Occipital lobe (tissue), 3 donors: ENCODE measurements around the gene KCTD16. TPM values are rescaled to one million over a fixed set of nuclear protein-coding genes. Genes with fewer than 3 reads are reported as not detected.

Experiments used
- DNase-seq: peaks from one replicate; lab custom pipeline; 2025; lab: John Stamatoyannopoulos, UW
- small RNA-seq: library from RNA; depleted of rRNA; stranded (forward); fragments of <200 nt; gene quantifications from one replicate; pipeline ENCODE3, GENCODE V24; 2014
- total RNA-seq: library from RNA; depleted of rRNA; stranded (reverse); fragments of >200 nt; gene quantifications from one replicate; pipeline ENCODE4 v1.2.3, GENCODE V29; 2014

KCTD16 gene
- total RNA-seq, 1 donor from 2014 or later = 23.6 TPM

- no peak for DNase-seq
These were observed 341.0 kb downstream of the KCTD16 start for GRCh38 chr5:144511580-144512072.

- DNase-seq = no peak
These were observed 352.0 kb downstream of the KCTD16 start for GRCh38 chr5:144522698-144523097.

- DNase-seq = no peak
These were observed 354.3 kb downstream of the KCTD16 start for GRCh38 chr5:144525000-144525399.

GRCh38 chr5:144531188-144531587 is 360.5 kb downstream of the KCTD16 start:
- DNase-seq = no peak

Small RNAs within 50 kb of the gene (small RNA-seq; reads per million reads assigned to genes)
- gene CKS1BP5 (not detected), gene RN7SL87P (not detected)

Other genes with a start within 250 kb of the KCTD16 start
- gene YIPF5, start 214 bp upstream of the KCTD16 start, total RNA-seq = 81.7 TPM